Measurements from ENCODE around the gene TAF11L13. TPM values are rescaled to one million over a fixed set of nuclear protein-coding genes. Genes with fewer than 3 reads are reported as not detected.

TAF11L13 gene
- total RNA-seq, 1 donor from 2014 or later: 5.3 TPM

GRCh38 chr5:17679597-17680203 lies 47.8 kb downstream of the TAF11L13 start:
- DNase-seq (ENCODE audit: low spot score): no peak

GRCh38 chr5:17680737-17681136 lies 48.8 kb downstream of the TAF11L13 start:
- DNase-seq (ENCODE audit: low spot score): no peak

Other genes with a start within 250 kb of the TAF11L13 start
- gene TAF11L2, start 133.9 kb upstream of the TAF11L13 start, total RNA-seq (ENCODE audit: insufficient read depth, low replicate concordance): 5.3 TPM
- gene TAF11L3, start 113.7 kb upstream of the TAF11L13 start, total RNA-seq (ENCODE audit: insufficient read depth, low replicate concordance): not detected
- gene TAF11L4, start 110.3 kb upstream of the TAF11L13 start, total RNA-seq (ENCODE audit: insufficient read depth, low replicate concordance): not detected
- 16.4 TPM for gene TAF11L5, start 106.9 kb upstream of the TAF11L13 start, total RNA-seq (ENCODE audit: insufficient read depth, low replicate concordance)
- not detected for gene TAF11L6, start 103.4 kb upstream of the TAF11L13 start, total RNA-seq (ENCODE audit: insufficient read depth, low replicate concordance)
- not detected for gene TAF11L7, start 46.3 kb upstream of the TAF11L13 start, total RNA-seq (ENCODE audit: insufficient read depth, low replicate concordance)
- gene TAF11L8, start 41.1 kb upstream of the TAF11L13 start, total RNA-seq (ENCODE audit: insufficient read depth, low replicate concordance): not detected
- 16.4 TPM for gene TAF11L9, start 37.7 kb upstream of the TAF11L13 start, total RNA-seq (ENCODE audit: insufficient read depth, low replicate concordance)
- 16.4 TPM for gene TAF11L10, start 34.3 kb upstream of the TAF11L13 start, total RNA-seq (ENCODE audit: insufficient read depth, low replicate concordance)
- gene TAF11L11, start 27.9 kb upstream of the TAF11L13 start, total RNA-seq (ENCODE audit: insufficient read depth, low replicate concordance): 0.96 TPM
- gene TAF11L12, start 21.7 kb upstream of the TAF11L13 start, total RNA-seq (ENCODE audit: insufficient read depth, low replicate concordance): 0.96 TPM
- gene TAF11L14, start 2.4 kb downstream of the TAF11L13 start, total RNA-seq (ENCODE audit: insufficient read depth, low replicate concordance): 9.4 TPM